RWPE1 (cell line): ENCODE measurements around the gene MIER1.
"Not testable (repeated sequence)": the region's sequence is repeated elsewhere in the genome, so short reads cannot be mapped to it uniquely, and the experiment has no call there.

Experiments
- CTCF ChIA-PET: fragments of 350-600 bp; sonication (Branson Sonifier 250); formaldehyde crosslinking; extraction: SDS; loops from one replicate; lab custom pipeline; 2021; lab: Yijun Ruan, JAX
- POLR2A ChIA-PET: fragments of 400-600 bp; formaldehyde crosslinking; extraction: SDS; loops from one replicate; lab custom pipeline; 2020; ENCODE audit warnings: antibody characterized with exemption; ENCODE audit not compliant: low non-redundant PET; lab: Yijun Ruan, JAX
- DNase-seq: peaks from one replicate; pipeline ENCODE4 v3.0.0; 2012; ENCODE audit warnings: low spot score
- H3K27ac ChIP-seq: fragments of 450-650 bp; 2 replicates; pipeline ENCODE4 v1.5.1; 2017
- CTCF ChIP-seq: fragments of 450-650 bp; conservative IDR thresholded peaks from 2 replicates; pipeline ENCODE4 v1.5.1; 2017; ENCODE audit warnings: low read depth, mild to moderate bottlenecking

MIER1 gene

DNA sequence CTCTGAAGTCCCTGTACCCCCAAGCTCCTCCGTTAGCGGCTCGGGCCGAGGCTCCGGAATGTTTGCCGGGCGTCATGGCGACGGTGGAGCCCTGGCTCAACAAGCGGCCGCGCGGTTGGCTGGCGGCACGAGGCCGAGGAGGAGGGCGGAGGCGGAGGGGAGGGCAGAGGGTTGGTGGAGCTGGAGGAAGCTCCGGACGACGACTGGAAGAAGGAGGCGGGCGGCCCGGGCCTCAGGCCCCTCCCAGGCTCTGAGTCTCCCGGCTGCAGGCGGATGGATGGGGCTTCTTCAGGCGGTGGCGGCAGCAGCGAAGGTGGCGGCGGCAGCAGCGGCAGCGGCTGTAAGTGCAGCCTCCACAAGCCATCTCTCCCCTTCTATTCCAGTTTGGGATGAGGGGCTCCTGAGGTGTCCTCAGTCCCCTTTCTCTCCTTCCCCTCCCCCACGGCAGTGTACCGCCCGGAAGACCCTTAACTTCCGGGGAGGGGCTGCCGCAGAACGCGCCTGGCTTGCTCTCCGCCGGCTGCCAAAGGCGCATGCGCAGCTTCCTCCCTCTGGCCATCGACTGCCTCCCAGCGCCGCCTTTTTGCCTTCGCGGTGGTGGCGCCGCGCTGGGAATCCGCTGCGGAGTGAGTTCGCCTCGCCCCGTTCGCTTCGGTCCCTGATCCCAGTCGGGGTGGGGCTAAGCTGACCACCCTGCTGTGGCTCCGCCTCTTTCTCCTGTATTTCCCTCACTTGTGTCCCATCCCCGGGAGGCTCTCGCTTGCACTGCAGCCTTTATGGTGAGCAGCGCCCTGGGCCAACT, at the start of gene MIER1, which contains the start of gene DNAI4:
MIER1 (plus strand) TSS at position 235 of the 802 bp plus-strand sequence; CDS start at position 274, 39 bp downstream.
DNAI4 (minus strand) TSS at position 101 of the 802 bp plus-strand sequence; CDS start at position 76, 25 bp downstream.
- ChIA-PET CTCF (interaction anchor here (0.6 kb wide), 1 partner anchor 14 kb away, joined by 3 read pairs; no protein-coding TSS in a partner anchor), POLR2A (interaction anchor here (1.0 kb wide), 1 partner anchor 52 kb away, joined by 3 read pairs; no protein-coding TSS in a partner anchor)
- H3K27ac ChIP-seq: peak within 1 kb of the TSS; percentile 96
- TF ChIP-seq CTCF: no peak
- peak; percentile 99 for DNase-seq

GRCh38 chr1:66876664-66877063, 48.1 kb upstream of the MIER1 start:
- ChIA-PET POLR2A (no interaction called here), CTCF (no interaction called here)
- DNase-seq: no peak
- TF ChIP-seq CTCF: no peak
- H3K27ac ChIP-seq: no peak overlapping the region

- CTCF ChIA-PET: no interaction called here
- no peak for DNase-seq
- POLR2A ChIA-PET: no interaction called here
Measured at GRCh38 chr1:66889030-66889429, 35.8 kb upstream of the MIER1 start.

GRCh38 chr1:66890621-66891020, 34.2 kb upstream of the MIER1 start:
- POLR2A ChIA-PET: no interaction called here
- H3K27ac ChIP-seq: no peak overlapping the region
- CTCF ChIA-PET: no interaction called here
- TF ChIP-seq CTCF: no peak
- no peak for DNase-seq

More at GRCh38 chr1:66889030-66889429, 35.8 kb upstream of the MIER1 start:
- H3K27ac ChIP-seq: no peak overlapping the region
- TF ChIP-seq CTCF: no peak

- no peak for DNase-seq
- ChIA-PET CTCF (no interaction called here), POLR2A (no interaction called here)
- no peak for TF ChIP-seq CTCF
- H3K27ac ChIP-seq: no peak overlapping the region
Measured at GRCh38 chr1:66893712-66894111, 31.1 kb upstream of the MIER1 start.

DNA sequence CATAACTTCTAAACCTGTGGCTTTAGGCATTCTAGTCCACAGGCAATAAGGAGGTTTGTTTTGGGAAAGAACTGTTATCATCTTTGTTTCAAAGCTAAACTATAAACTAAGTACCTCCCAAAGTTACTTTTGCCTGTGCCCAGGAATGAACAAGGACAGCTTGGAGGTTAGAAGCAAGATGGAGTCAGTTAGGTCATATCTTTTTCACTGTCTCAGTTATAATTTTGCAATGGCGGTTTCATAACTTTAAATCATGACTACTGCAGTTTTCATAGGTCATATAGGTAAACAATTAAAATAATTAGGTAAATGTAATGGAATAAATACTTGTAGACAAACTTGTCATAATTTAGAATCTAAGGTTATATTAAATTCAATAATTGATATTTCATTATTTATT, 9.6 kb upstream of the MIER1 start:
- POLR2A ChIA-PET: not testable (repeated sequence)
- CTCF ChIA-PET: interaction anchor here (0.7 kb wide), 1 partner anchor 1205 kb away, joined by 3 read pairs; no protein-coding TSS in a partner anchor

DNA sequence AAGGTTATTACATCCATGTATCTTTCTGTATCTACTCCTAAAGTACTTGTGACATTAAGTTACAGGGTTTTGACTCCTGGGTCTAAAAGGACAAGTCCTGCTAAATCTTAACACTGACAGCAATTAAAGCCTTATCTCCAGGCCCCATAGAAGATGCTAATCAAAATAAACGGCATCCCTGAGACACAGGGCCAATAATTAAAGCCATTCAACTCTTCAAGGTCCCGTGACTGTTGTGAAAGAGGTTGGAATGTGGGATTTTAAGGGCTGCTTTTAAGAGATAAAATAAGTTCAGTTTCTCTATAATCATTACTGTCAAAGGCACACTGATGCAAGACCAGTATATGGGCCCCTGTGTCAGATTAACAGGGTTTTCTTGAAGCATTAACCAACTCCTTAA, 8.5 kb upstream of the MIER1 start:
- DNase-seq: no peak
- CTCF ChIA-PET: no interaction called here
- POLR2A ChIA-PET: no interaction called here
- H3K27ac ChIP-seq: no peak overlapping the region
- TF ChIP-seq CTCF: no peak

More for the DNA sequence above, 9.6 kb upstream of the MIER1 start:
- not testable (repeated sequence) for DNase-seq, H3K27ac ChIP-seq
